ENCODE measurements around the gene XRCC5.
"Not testable (repeated sequence)": the region's sequence is repeated elsewhere in the genome, so short reads cannot be mapped to it uniquely, and the experiment has no call there.

XRCC5 gene

GRCh38 chr2:216119986-216120385, 10.8 kb downstream of the XRCC5 start:
- no peak for DNase-seq

- no peak for DNase-seq
Measured at GRCh38 chr2:216121255-216121654, 12.1 kb downstream of the XRCC5 start.

- no peak for DNase-seq
Measured at GRCh38 chr2:216126943-216127342, 17.8 kb downstream of the XRCC5 start.

GRCh38 chr2:216130346-216130971, 21.3 kb downstream of the XRCC5 start:
- no peak for DNase-seq

GRCh38 chr2:216131175-216131926, 22.2 kb downstream of the XRCC5 start:
- no peak for DNase-seq

GRCh38 chr2:216132585-216132984, 23.4 kb downstream of the XRCC5 start:
- DNase-seq, result no peak

- no peak for DNase-seq
Measured at GRCh38 chr2:216133397-216133796, 24.2 kb downstream of the XRCC5 start.

- DNase-seq, result no peak
Measured at GRCh38 chr2:216134958-216135541, 25.9 kb downstream of the XRCC5 start.

- no peak for DNase-seq
Measured at GRCh38 chr2:216139884-216140283, 30.7 kb downstream of the XRCC5 start.

- not testable (repeated sequence) for DNase-seq
Measured at GRCh38 chr2:216141516-216141915, 32.4 kb downstream of the XRCC5 start.

- no peak for DNase-seq
Measured at GRCh38 chr2:216142540-216142939, 33.4 kb downstream of the XRCC5 start.

- DNase-seq, result no peak
Measured at GRCh38 chr2:216144372-216144771, 35.2 kb downstream of the XRCC5 start.

GRCh38 chr2:216144857-216145256, 35.7 kb downstream of the XRCC5 start:
- no peak for DNase-seq

GRCh38 chr2:216146573-216146972, 37.4 kb downstream of the XRCC5 start:
- DNase-seq, result no peak

- DNase-seq, result no peak
Measured at GRCh38 chr2:216147172-216148131, 38.3 kb downstream of the XRCC5 start.

GRCh38 chr2:216148983-216149382, 39.8 kb downstream of the XRCC5 start:
- no peak for DNase-seq

GRCh38 chr2:216149741-216150140, 40.6 kb downstream of the XRCC5 start:
- DNase-seq, result no peak

- no peak for DNase-seq
Measured at GRCh38 chr2:216151313-216152025, 42.3 kb downstream of the XRCC5 start.

GRCh38 chr2:216155954-216156353, 46.8 kb downstream of the XRCC5 start:
- DNase-seq, result no peak

GRCh38 chr2:216156822-216157221, 47.7 kb downstream of the XRCC5 start:
- DNase-seq, result no peak

GRCh38 chr2:216159144-216159543, 50.0 kb downstream of the XRCC5 start:
- no peak for DNase-seq

- no peak for DNase-seq
Measured at GRCh38 chr2:216159646-216160045, 50.5 kb downstream of the XRCC5 start.

Measured in NCI-H1930 (cell line).